Skin epidermis (tissue), 12 donors: ENCODE data around the gene ZNF831.

Experiments used
- H3K27ac ChIP-seq, 21 experiments: fragments of 200-600 bp; sonication (generic) in 11 of 21; one replicate each; pipeline ENCODE4 v1.5.0; 2020; ENCODE audit warnings: mild to moderate bottlenecking in 3 of 21, inconsistent platforms in 2 of 21, moderate library complexity in 2 of 21
- H3K4me3 ChIP-seq, 7 experiments: fragments of 200-600 bp; sonication (generic) in 2 of 7; one replicate each; pipeline ENCODE4 v1.5.0; 2020; ENCODE audit warnings: inconsistent platforms in 2 of 7, mild to moderate bottlenecking in 2 of 7, moderate library complexity in 1 of 7

ZNF831 gene

DNA sequence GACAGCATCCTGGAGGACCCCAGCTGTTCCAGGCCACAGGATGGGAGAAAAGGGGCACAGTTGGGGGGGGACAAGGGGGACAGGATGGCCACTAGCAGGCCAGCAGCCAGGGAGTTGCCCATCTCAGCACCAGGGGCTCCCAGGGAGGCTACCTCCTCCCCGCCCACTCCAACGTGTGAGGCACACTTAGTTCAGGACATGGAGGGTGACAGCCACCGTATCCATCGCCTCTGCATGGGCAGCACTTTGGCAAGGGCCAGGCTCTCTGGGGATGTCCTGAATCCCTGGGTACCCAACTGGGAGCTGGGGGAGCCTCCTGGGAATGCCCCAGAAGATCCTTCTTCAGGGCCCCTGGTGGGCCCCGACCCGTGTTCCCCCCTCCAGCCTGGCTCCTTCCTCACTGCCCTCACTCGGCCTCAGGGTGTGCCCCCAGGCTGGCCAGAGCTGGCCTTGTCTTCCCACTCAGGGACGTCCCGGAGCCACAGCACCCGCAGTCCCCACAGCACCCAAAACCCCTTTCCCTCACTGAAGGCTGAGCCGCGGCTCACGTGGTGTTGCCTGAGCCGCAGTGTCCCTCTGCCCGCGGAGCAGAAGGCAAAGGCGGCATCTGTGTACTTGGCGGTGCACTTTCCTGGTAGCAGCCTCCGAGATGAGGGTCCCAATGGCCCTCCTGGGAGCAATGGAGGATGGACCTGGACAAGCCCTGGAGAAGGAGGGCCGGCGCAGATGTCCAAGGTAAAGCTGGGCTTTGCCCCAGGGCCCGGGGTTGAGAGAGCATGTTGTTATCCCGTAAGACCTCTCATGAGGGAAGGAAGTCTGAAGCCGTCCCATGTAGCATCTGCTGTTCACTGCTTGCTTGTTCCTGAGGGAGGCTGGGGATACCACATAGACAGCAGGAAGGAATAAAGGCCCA, 30.7 kb downstream of the ZNF831 start:
- no peak overlapping the region for H3K27ac ChIP-seq

GRCh38 chr20:59195316-59195993, 31.8 kb downstream of the ZNF831 start:
- Histone ChIP-seq H3K4me3 (no peak overlapping the region), H3K27ac (no peak overlapping the region)

More for the DNA sequence above, 30.7 kb downstream of the ZNF831 start:
- no peak overlapping the region for H3K4me3 ChIP-seq

DNA sequence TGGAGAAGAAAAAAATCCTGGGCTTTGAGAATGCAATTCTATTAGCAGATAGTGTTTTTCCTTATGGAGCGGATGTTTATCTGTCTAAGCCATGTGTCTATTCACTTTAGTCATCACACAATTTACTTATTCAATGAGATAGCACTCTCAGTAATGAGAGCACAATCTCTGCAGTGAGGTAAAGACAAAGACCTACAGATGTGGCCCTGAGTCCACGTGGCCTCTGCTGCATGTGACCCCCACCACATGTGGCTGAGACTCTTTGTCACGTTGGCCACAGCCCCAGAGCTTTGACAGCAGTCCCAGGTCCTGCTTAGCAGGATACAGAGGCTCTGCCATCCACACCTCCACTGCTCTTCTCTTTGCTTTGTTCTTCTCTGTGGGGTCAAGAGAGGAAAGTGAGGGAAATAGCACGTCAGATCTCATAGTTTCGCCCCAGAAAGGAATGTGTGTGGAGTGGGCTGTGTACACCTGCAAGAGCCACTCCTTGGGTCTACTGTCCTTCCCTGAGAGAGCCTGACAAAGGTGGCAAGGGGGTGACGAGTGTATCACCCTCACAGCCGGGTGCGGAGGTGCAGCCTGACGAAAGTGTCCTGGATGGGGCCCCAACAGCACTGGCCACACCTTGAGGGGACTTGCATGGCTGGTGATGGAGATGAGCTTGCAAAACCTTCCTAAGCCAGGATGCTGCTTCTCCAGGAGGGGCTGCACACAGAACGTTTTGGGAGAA, 40.7 kb downstream of the ZNF831 start:
- Histone ChIP-seq H3K4me3 (no peak overlapping the region), H3K27ac (no peak overlapping the region)

DNA sequence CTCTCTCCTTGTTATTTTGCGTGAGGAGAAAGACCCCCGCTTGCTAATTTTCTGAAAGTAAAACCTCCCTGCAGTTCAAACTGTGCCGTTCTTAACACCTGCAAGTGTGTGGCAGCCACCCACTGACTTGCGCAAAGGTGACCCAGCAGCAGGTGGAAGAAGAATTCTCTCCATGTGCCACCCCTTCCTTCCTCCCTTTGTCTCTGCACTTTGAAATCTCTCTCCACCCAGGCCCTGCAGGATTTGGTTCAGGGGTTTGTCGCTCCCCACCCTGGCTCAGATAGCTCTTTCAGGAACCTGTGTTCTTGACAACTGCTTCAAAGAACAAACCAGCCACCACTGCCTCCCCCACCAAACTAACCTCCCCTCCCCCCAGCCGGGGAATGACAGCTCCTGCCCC, 41.4 kb downstream of the ZNF831 start:
- H3K27ac ChIP-seq = no peak overlapping the region

GRCh38 chr20:59207235-59207634, 43.6 kb downstream of the ZNF831 start:
- no peak overlapping the region for H3K27ac ChIP-seq
- no peak overlapping the region for H3K4me3 ChIP-seq

More for the DNA sequence above, 41.4 kb downstream of the ZNF831 start:
- no peak overlapping the region for H3K4me3 ChIP-seq

- no peak overlapping the region for H3K27ac ChIP-seq
Observed at GRCh38 chr20:59207742-59208357, 44.2 kb downstream of the ZNF831 start.

DNA sequence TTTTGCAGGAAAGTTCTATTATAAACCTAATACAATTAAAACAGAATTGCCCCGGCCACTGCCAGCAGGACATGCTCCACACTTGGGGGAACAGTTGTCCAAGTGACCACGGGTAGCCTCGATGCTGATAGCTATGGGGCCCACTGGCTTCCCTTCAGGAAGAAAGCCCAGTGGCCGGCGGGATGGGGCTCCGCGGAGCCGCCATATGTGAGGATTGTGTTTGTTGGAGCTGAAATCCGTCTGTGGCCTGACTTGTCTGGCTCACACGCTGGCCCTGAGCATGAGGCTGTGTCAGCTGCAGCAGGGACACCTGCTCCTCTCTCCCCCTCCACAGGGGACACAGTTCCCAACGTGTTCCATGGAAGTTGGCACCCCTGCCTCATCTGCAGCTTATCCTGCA, 46.6 kb downstream of the ZNF831 start:
- Histone ChIP-seq H3K4me3 (no peak overlapping the region), H3K27ac (no peak overlapping the region)

More at GRCh38 chr20:59207742-59208357, 44.2 kb downstream of the ZNF831 start:
- no peak overlapping the region for H3K4me3 ChIP-seq

DNA sequence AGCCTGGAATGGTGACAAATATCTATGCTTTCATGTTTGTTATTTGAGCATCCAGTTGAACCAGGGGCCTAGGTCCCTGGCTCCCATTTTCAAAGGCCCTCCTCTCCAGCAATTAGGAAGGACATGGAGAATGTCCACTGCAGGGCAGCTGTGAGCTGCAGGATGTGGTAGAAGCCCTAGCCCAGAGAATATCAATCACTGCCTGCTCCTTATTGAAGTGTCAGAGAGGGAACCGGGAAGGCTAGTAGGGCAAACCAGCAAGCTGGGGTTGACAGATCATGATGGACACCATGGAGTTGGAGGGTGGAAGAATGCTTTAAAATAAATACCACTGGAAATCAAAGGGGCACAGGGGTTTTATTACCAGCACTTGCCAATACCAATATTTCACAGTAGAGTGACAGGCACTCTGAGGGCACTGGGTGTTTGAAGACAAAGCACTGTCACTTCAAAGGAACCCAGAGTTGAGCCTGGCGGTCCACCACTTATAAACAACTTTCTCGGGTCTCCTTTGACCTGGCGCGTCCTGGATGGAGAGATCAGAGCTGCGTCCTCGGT, 47.7 kb downstream of the ZNF831 start:
- Histone ChIP-seq H3K4me3 (no peak overlapping the region), H3K27ac (no peak overlapping the region)

- Histone ChIP-seq H3K4me3 (no peak overlapping the region), H3K27ac (no peak overlapping the region)
Observed at GRCh38 chr20:59214073-59214472, 50.5 kb downstream of the ZNF831 start.

- H3K27ac ChIP-seq = no peak overlapping the region
- no peak overlapping the region for H3K4me3 ChIP-seq
Observed at GRCh38 chr20:59214606-59215547, 51.3 kb downstream of the ZNF831 start.

DNA sequence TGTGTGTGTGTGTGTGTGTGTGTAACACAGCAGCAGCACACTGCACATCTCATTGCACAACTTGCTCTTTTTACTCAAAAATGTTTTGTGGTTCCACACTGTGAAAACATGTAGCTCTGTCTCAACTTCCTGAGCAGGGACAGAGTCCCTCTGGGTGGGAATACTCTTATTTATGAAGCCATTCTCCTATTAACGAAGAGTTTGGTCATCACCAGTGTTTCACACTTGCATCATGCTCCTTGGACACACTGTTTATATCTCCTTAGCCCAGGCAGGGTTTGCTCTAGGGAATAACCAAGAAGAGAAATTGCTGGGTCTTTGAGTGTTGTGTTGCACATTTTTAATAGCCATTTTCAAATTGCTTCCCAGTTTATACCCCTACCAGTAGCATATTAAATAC, 53.6 kb downstream of the ZNF831 start:
- Histone ChIP-seq H3K27ac (no peak overlapping the region), H3K4me3 (no peak overlapping the region)

DNA sequence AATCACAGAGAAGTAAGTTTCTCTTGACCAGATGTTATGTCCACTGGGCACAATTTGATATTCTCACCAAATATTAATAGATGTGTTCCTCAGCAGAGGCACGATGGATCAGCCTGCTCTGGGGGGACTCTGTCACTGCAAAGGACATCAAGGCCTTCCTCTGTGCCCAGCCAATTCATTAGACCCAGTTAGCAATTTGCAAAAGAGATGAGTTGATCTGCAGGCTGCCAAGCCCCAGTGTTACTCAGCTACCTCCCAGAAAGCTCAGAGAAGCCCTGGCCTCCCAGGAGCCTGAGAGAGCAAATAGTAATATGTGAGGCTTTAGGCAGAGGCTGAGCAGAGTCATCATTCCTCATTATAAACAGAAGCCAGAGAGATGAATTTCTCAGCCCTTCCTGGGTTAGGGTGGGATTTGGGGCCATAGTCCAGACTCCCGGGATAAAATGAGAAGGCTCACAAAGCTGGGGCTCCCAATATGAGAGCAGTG, 54.2 kb downstream of the ZNF831 start:
- H3K27ac ChIP-seq = no peak overlapping the region
- H3K4me3 ChIP-seq = no peak overlapping the region

- H3K4me3 ChIP-seq = no peak overlapping the region
- no peak overlapping the region for H3K27ac ChIP-seq
Observed at GRCh38 chr20:59219211-59219610, 55.6 kb downstream of the ZNF831 start.

DNA sequence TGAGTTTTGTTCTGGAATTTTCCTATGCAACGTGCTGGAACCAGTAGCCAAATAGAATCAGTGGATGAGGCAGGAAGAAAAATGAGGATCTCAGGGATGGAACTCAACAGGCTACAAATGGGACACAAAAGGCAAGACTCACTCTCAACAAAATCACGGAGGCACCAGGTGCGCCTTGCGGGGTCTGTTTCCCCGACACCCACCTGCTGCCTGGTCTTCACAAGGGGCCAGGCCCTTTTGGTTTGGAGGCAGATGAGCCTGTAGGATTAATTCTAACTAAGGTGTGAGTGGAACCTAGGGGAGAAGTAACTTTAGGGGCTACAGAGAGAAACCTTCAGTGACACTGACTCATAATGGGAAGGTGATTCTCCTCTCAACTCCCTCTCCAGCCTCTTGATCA, 56.5 kb downstream of the ZNF831 start:
- H3K27ac ChIP-seq = no peak overlapping the region
- H3K4me3 ChIP-seq = no peak overlapping the region

DNA sequence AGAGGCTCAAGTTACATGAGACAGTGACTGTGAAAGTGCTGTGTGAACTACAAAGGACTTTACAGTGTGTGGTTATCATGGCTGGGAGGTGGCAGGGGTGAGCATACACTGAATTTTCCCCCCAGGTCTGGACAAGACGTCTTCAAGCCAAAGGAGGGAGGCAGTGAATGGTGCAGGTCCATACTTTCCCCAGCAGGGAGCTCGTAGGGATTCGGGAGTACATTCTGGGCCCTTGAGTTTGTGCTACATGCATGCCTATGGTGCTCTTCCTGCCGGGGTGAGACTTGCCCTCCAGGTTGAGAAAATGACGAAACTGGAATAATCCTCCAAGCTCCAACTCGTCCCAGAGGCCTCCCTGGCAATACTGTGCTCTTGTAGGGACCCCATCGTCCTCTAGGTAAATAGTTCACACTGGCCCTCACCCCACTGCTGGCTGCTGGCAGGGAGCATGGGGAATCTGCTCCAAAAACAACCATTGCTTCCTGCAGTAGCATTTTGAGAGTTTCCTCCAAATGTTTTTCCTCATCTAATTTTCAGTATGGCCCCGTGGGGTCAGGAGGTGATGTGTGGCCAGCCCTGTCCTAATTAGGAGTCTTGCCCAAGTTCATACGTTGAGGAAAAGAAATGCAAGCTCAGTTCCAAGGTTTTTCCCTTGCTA, 57.6 kb downstream of the ZNF831 start:
- H3K4me3 ChIP-seq = peak overlapping the region in 1 of 7 experiments; percentile 37
- no peak overlapping the region for H3K27ac ChIP-seq

DNA sequence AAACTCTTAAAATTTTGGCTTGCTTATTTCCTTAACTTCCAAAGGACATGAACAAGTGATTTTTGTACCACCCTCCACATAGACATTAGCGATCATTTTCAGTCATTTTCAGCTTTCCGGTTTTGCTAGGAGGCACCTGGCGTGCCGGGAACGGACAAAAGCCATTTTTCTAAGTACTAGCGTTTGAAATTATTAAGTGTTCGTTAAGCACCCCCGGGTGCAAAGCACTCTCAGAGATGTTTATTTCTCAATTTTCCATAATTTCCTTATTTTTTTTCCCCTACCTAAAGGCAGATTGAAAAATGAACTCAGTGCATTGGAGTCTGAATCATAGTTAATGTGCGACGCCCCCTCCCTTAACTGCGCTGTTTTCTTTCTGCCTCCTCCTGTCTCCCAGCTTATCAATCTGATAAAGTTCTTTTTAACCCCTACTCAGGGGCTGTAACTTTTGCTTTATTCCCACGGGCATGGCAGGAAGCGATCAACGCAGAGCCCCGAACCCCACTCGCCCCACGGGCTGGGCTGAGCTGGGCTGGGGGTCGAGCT, 58.2 kb downstream of the ZNF831 start:
- H3K4me3 ChIP-seq = peak overlapping the region; percentile 33 to 43 (median 37)
- peak overlapping the region in 14 of 21 experiments; percentile 7 to 71 (median 58) for H3K27ac ChIP-seq
